ENCODE measurements around the gene SUN2.
A peak's percentile ranks its signal among the peaks of the same experiment; 100 is the strongest.
"Not testable (repeated sequence)": the region's sequence is repeated elsewhere in the genome, so short reads cannot be mapped to it uniquely, and the experiment has no call there.

SUN2 gene, protein sequence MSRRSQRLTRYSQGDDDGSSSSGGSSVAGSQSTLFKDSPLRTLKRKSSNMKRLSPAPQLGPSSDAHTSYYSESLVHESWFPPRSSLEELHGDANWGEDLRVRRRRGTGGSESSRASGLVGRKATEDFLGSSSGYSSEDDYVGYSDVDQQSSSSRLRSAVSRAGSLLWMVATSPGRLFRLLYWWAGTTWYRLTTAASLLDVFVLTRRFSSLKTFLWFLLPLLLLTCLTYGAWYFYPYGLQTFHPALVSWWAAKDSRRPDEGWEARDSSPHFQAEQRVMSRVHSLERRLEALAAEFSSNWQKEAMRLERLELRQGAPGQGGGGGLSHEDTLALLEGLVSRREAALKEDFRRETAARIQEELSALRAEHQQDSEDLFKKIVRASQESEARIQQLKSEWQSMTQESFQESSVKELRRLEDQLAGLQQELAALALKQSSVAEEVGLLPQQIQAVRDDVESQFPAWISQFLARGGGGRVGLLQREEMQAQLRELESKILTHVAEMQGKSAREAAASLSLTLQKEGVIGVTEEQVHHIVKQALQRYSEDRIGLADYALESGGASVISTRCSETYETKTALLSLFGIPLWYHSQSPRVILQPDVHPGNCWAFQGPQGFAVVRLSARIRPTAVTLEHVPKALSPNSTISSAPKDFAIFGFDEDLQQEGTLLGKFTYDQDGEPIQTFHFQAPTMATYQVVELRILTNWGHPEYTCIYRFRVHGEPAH

GRCh38 chr22:38755911-38756532 is at the start of gene SUN2:
TSS of gene SUN2 (minus strand) at chr22:38755998. CDS start at chr22:38752628, 3,370 bp downstream.
- DNase-seq, result peak; percentile 85

GRCh38 chr22:38805041-38805593 is 49.3 kb upstream of the SUN2 start:
- DNase-seq, result not testable (repeated sequence)

GRCh38 chr22:38802671-38803121 is 46.9 kb upstream of the SUN2 start:
- DNase-seq, result peak; percentile 98

GRCh38 chr22:38799265-38800002 is 43.6 kb upstream of the SUN2 start:
- DNase-seq, result peak; percentile 44

- no peak for DNase-seq
Measured at GRCh38 chr22:38798496-38798895, 42.7 kb upstream of the SUN2 start.

- DNase-seq, result no peak
Measured at GRCh38 chr22:38796262-38796957, 40.6 kb upstream of the SUN2 start.

- DNase-seq, result no peak
Measured at GRCh38 chr22:38795569-38795968, 39.8 kb upstream of the SUN2 start.

- DNase-seq, result peak; percentile 98
Measured at GRCh38 chr22:38793721-38794466, 38.1 kb upstream of the SUN2 start, which contains the start of gene DNAL4. TSS of gene DNAL4 (minus strand) at chr22:38794143. CDS start at chr22:38782731, 11,412 bp downstream.

DNA sequence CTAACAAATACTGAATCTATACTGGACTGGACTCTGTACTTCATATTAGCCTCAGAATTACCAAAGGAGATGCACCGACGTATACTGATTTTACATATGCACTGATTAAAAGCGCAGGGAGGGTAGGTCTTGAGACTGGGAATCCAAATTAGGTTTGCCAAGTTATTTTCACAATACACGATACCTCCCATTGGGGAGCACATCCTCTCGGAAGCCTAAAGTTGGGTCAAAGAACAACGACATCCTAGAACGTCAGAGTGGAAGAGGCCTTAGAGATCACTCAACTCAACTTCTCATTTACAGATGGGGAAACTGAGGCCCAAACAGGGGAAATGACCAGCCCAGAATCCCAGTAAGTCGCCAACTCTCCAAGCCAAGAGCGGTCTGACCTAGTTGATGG is 37.5 kb upstream of the SUN2 start:
- no peak for DNase-seq

- peak; percentile 36 for DNase-seq
Measured at GRCh38 chr22:38792833-38793232, 37.0 kb upstream of the SUN2 start.

DNA sequence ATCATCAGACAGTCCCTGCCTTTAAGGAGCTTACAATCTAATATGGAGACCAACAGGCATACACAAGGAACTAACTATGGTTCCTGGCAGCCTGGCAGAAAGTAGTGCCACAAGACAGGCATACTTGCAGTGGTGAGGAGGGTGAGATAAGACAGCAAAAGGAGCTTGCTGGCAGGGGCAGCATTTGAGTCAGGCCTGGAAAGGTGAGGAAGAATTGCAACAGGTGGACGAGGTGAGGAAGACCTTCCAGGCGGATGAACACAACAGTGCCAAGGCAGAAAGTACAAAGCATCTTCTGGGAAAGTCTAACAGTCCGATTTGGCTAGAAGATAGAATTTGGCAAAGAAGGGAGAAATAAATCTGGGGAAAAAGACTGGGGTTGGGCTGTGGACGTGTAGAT is 33.8 kb upstream of the SUN2 start:
- DNase-seq, result no peak

DNA sequence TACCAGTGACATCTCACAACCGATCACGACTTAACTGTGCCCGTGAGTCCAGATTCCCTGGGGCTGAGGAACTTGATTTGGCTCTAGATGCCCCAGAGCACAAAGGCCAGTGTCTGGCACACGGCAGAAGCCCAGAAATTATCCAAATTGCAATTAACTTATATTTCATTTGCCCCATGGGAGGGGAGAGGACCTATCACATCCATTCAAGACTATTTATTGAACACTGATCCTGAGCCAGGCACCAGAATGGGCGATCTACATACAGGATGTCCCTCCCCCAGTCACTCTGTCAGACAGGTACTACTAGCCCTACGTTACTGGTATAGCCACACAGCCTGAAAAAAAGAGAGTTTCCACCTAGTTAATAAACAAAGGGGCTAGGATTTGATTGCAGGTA is 33.0 kb upstream of the SUN2 start:
- no peak for DNase-seq

- DNase-seq, result peak; percentile 88
Measured at GRCh38 chr22:38788021-38788816, 32.4 kb upstream of the SUN2 start.

DNA sequence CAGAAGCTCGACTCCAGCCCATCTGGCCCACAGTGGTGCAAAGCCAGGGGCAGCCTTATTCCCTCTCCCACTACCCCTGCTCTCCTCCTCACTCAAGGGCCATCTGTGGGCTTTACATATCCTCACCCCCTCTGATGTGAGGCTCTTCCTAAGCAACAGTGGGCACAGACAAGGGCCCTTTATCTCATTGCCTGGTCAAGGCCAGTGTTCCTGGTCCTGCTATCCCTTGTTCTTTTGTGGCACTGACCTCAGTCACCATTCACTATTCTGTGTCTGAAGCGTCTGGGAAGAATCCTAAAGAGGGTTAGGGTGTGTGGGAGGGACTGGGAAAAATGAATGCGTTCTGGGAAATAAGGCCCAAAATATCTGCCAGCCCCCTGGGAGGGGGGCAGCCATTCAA is 30.8 kb upstream of the SUN2 start:
- no peak for DNase-seq

GRCh38 chr22:38784856-38785255 is 29.1 kb upstream of the SUN2 start:
- DNase-seq, result no peak

- DNase-seq, result no peak
Measured at GRCh38 chr22:38784035-38784434, 28.2 kb upstream of the SUN2 start.

- DNase-seq, result no peak
Measured at GRCh38 chr22:38783095-38783615, 27.4 kb upstream of the SUN2 start.

- DNase-seq, result peak; percentile 56
Measured at GRCh38 chr22:38782402-38783094, 26.8 kb upstream of the SUN2 start.

- DNase-seq, result no peak
Measured at GRCh38 chr22:38781033-38781432, 25.2 kb upstream of the SUN2 start.
